DND-41 (cell line): Measurements from ENCODE around the gene SCN8A.

Experiments
- EZH2 ChIP-seq: IDR thresholded peaks from 3 replicates; pipeline ENCODE4 v1.6.1; 2012; ENCODE audit warnings: borderline replicate concordance, low read depth, mild to moderate bottlenecking, moderate library complexity, low read length, inconsistent platforms; ENCODE audit not compliant: severe bottlenecking
- TF ChIP-seq, protein P1 (sequence below): IDR thresholded peaks from 2 replicates; pipeline ENCODE4 v1.5.1; 2012; ENCODE audit warnings: borderline replicate concordance, low read length, moderate library complexity, mild to moderate bottlenecking; ENCODE audit not compliant: poor library complexity, severe bottlenecking; ENCODE audit errors: extremely low read depth

DNA sequence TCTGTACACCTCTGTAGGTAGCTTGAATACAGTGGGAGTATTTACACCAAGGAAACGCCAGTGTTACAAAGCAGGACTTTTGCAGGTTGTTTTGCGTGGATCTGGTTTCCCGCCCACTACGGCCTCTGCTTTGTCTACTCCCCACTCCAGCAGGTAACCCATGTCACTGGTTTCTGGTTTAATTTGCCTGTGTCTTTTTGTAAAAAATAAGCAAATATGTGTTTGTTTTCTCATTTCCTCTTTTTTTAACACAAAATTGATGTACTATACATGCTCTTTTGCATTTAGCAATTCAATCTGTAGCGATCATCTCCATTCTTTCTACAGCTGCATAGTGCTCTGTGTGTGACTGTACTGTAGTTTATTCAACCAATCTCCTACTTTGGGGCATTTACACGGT, 43.4 kb upstream of the SCN8A start:
- TF ChIP-seq, protein P1, sequence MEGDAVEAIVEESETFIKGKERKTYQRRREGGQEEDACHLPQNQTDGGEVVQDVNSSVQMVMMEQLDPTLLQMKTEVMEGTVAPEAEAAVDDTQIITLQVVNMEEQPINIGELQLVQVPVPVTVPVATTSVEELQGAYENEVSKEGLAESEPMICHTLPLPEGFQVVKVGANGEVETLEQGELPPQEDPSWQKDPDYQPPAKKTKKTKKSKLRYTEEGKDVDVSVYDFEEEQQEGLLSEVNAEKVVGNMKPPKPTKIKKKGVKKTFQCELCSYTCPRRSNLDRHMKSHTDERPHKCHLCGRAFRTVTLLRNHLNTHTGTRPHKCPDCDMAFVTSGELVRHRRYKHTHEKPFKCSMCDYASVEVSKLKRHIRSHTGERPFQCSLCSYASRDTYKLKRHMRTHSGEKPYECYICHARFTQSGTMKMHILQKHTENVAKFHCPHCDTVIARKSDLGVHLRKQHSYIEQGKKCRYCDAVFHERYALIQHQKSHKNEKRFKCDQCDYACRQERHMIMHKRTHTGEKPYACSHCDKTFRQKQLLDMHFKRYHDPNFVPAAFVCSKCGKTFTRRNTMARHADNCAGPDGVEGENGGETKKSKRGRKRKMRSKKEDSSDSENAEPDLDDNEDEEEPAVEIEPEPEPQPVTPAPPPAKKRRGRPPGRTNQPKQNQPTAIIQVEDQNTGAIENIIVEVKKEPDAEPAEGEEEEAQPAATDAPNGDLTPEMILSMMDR = no peak
- no peak for TF ChIP-seq EZH2
